K562 (cell line): ENCODE measurements around the gene GINS1. TPM values are rescaled to one million over a fixed set of nuclear protein-coding genes. Genes with fewer than 3 reads are reported as not detected.

Experiments
- ATAC-seq: fragments of 200-7000 bp; cut with Tn5 transposase; 3 replicates; pipeline ENCODE4 v1.9.1; 2020; ENCODE audit warnings: moderate library complexity
- BruUV-seq: library from RNA; stranded (reverse); fragments of 400-500 nt; replicated peaks from 2 replicates; lab custom pipeline; 2021; lab: Mats Ljungman, UMichigan
- CTCF ChIA-PET: fragments of 300-600 bp; formaldehyde crosslinking; extraction: SDS; loops from one replicate; lab custom pipeline; 2021; ENCODE audit warnings: low intra/inter-chr PET ratio; lab: Yijun Ruan, JAX
- POLR2A ChIA-PET: fragments of 300-600, 350-650 bp; sonication (Branson Sonifier 250); formaldehyde crosslinking; extraction: SDS; loops from one replicate; lab custom pipeline; 2021; ENCODE audit warnings: antibody characterized with exemption, inconsistent platforms; lab: Yijun Ruan, JAX
- DNase-seq, 4 experiments: peaks; one replicate each; pipeline versions ENCODE4 v3.0.0 to v3.0.0-alpha.2; 2011 to 2018; ENCODE audit warnings: low spot score in 3 of 4, mixed read lengths in 3 of 4; ENCODE audit errors: extremely low read depth in 1 of 4
- FAIRE-seq: peaks from 2 replicates; lab custom pipeline; 2011; peaks lifted over from hg19 to GRCh38; lab: Jason Lieb, UNC
- H2AFZ ChIP-seq: 2 replicates; pipeline ENCODE4 v1.6.0; 2011; ENCODE audit warnings: low read depth, low read length, control low read depth, inconsistent platforms
- H3K27ac ChIP-seq: fragments of 200-600 bp; 3 replicates; pipeline ENCODE4 v1.8.0; 2011; ENCODE audit warnings: low read depth, mild to moderate bottlenecking, control low read depth, inconsistent platforms, low read length, moderate library complexity, mixed read lengths; ENCODE audit errors: extremely low read depth
- H3K27me3 ChIP-seq, 2 experiments: fragments of 300-600 bp in 1 of 2; 2 replicates in 1 of 2; 3 replicates in 1 of 2; pipeline versions ENCODE4 v1.6.0 to v1.8.0; 2011; ENCODE audit warnings: inconsistent platforms in 2 of 2, low read length in 2 of 2, mild to moderate bottlenecking in 1 of 2, mixed read lengths in 1 of 2, moderate library complexity in 1 of 2; ENCODE audit not compliant: control insufficient read depth in 2 of 2, insufficient read depth in 2 of 2
- H3K36me3 ChIP-seq: fragments of 300-600 bp; 3 replicates; pipeline ENCODE4 v1.8.0; 2011; ENCODE audit warnings: mild to moderate bottlenecking, low read length, inconsistent platforms; ENCODE audit not compliant: control insufficient read depth, insufficient read depth
- H3K4me1 ChIP-seq, 2 experiments: fragments of 200-600 bp in 1 of 2; replicated peaks in 1 of 2; 2 replicates in 1 of 2; 3 replicates in 1 of 2; pipeline versions ENCODE4 v1.5.1 to v1.8.0; 2011; ENCODE audit warnings: inconsistent platforms in 2 of 2, low read length in 2 of 2, mild to moderate bottlenecking in 1 of 2, mixed read lengths in 1 of 2, moderate library complexity in 1 of 2; ENCODE audit not compliant: control insufficient read depth in 2 of 2, insufficient read depth in 2 of 2
- H3K4me2 ChIP-seq: 2 replicates; pipeline ENCODE4 v1.6.1; 2011; ENCODE audit warnings: low read length, control low read depth, inconsistent platforms, mixed read lengths; ENCODE audit not compliant: insufficient read depth
- H3K4me3 ChIP-seq: fragments of 200-600 bp; sonication (generic), shearing (Covaris generic); 2 replicates; pipeline ENCODE4 v1.5.1; 2016; ENCODE audit warnings: control low read depth, inconsistent platforms
- H3K79me2 ChIP-seq: fragments of 200-600 bp; 3 replicates; pipeline ENCODE4 v1.8.0; 2011; ENCODE audit warnings: low read length, inconsistent platforms; ENCODE audit not compliant: control insufficient read depth, insufficient read depth
- H3K9ac ChIP-seq, 2 experiments: 2 replicates each; pipeline versions ENCODE4 v1.6.0 to v1.6.1; 2011; ENCODE audit warnings: low read depth in 2 of 2, low read length in 2 of 2, control low read depth in 1 of 2, inconsistent platforms in 1 of 2, mild to moderate bottlenecking in 1 of 2, mixed read lengths in 1 of 2; ENCODE audit not compliant: insufficient read depth in 1 of 2
- H3K9me1 ChIP-seq: one replicate; pipeline ENCODE4 v1.6.0; 2011; ENCODE audit warnings: inconsistent platforms, mild to moderate bottlenecking, low read length, moderate library complexity; ENCODE audit not compliant: control insufficient read depth, insufficient read depth
- H3K9me3 ChIP-seq: replicated peaks from 2 replicates; pipeline ENCODE4 v1.5.1; 2011; ENCODE audit warnings: low read depth, low read length, inconsistent platforms; ENCODE audit not compliant: control insufficient read depth, insufficient read depth
- H4K20me1 ChIP-seq: replicated peaks from 2 replicates; pipeline ENCODE4 v1.6.1; 2011; ENCODE audit warnings: low read length, inconsistent platforms, mixed read lengths; ENCODE audit not compliant: control insufficient read depth, insufficient read depth
- CREBBP ChIP-seq: IDR thresholded peaks from one replicate; pipeline ENCODE4 v1.6.1; 2012; ENCODE audit warnings: low read depth, mild to moderate bottlenecking, control low read depth, inconsistent platforms, low read length
- FOXM1 ChIP-seq, 2 experiments: fragments of 450-650 bp in 1 of 2; sonication (generic) in 1 of 2; formaldehyde crosslinking in 1 of 2; IDR thresholded peaks; 2 replicates each; pipeline versions ENCODE4 v1.6.1 to v1.9.0; 2017 to 2022; ENCODE audit warnings: low read depth in 2 of 2, mild to moderate bottlenecking in 2 of 2, missing genetic modification reagents in 1 of 2, moderate library complexity in 1 of 2
- JUNB ChIP-seq: fragments of 450-650 bp; formaldehyde crosslinking; conservative IDR thresholded peaks from 2 replicates; pipeline ENCODE4 v1.4.0; 2020; ENCODE audit warnings: mild to moderate bottlenecking
- NBN ChIP-seq: fragments of 450-650 bp; IDR thresholded peaks from 2 replicates; pipeline ENCODE4 v1.6.1; 2016; ENCODE audit warnings: low read depth, mild to moderate bottlenecking
- SMARCE1 ChIP-seq: fragments of 450-650 bp; IDR thresholded peaks from 2 replicates; pipeline ENCODE4 v1.7.1; 2016; ENCODE audit warnings: mild to moderate bottlenecking
- SMC3 ChIP-seq: conservative IDR thresholded peaks from 2 replicates; pipeline ENCODE4 v1.6.1; 2011; ENCODE audit warnings: low read depth, low read length, improper control_type of control experiment; ENCODE audit not compliant: insufficient read depth
- TGIF2 ChIP-seq: sonication (generic); formaldehyde crosslinking; IDR thresholded peaks from 2 replicates; pipeline ENCODE4 v1.8.1; 2022; ENCODE audit warnings: mild to moderate bottlenecking, missing genetic modification reagents, moderate library complexity
- ZFP91 ChIP-seq: sonication (generic); formaldehyde crosslinking; IDR thresholded peaks from 2 replicates; pipeline ENCODE4 v1.8.0; 2022; ENCODE audit warnings: mild to moderate bottlenecking, missing genetic modification reagents
- WGBS: fragments of 100-300 bp; shearing (Covaris generic); methylation state at CpG from one replicate; pipeline ENCODE4 v1.1.6; 2016; ENCODE audit warnings: low coverage, mixed read lengths; ENCODE audit not compliant: insufficient coverage; ENCODE audit errors: missing lambda C conversion rate; 5-methylcytosine and 5-hydroxymethylcytosine counted together
- in situ Hi-C: fragments of 300-500 bp; cut with MboI; formaldehyde crosslinking; loops from 4 replicates; pipeline ENCODE4 v1.15.0; 2018; ENCODE audit warnings: inconsistent platforms, mixed read lengths
- intact Hi-C: fragments of 100-400 bp; cut with micrococcal nuclease; formaldehyde crosslinking; loops from 2 replicates; pipeline ENCODE4 v1.14.2; 2022
- polyA plus RNA-seq, 8 experiments: library from polyadenylated mRNA; depleted of rRNA in 4 of 8; stranded (reverse) in 5 of 8; unstranded in 3 of 8; fragments of >200 nt; fragmentation: Nextera tagmentation in 2 of 8; fragmentation: Illumina TruSeq in 1 of 8; extraction: Ambion mirVana in 2 of 8; extraction: Trizol in 1 of 8; gene quantifications; 2 replicates each; pipeline versions ENCODE4 v1.2.1 to v1.2.3, GENCODE V29; 2011 to 2014; ENCODE audit warnings: inconsistent platforms in 1 of 8, missing spikeins in 1 of 8
- total RNA-seq, 7 experiments: library from RNA; depleted of rRNA in 6 of 7; stranded (reverse); fragments of >200 nt in 6 of 7; fragmentation: Illumina TruSeq in 2 of 7; extraction: Trizol in 2 of 7; gene quantifications; 2 replicates each; pipeline versions ENCODE4 v1.2.1 to v1.2.3, GENCODE V29; 2011 to 2021; ENCODE audit warnings: low replicate concordance in 1 of 7
- TF ChIP-seq, protein P1 (sequence below): sonication (generic); formaldehyde crosslinking; IDR thresholded peaks from 2 replicates; pipeline ENCODE4 v1.8.1; 2023; ENCODE audit warnings: mild to moderate bottlenecking, missing genetic modification reagents

The GINS1 gene
- total and polyA plus RNA-seq, 9 of the 15 experiments (the other 6 are each of a cell fraction or from before 2014, with no cell fraction given): 13.1 to 31.8 (median 24.1) TPM

DNA sequence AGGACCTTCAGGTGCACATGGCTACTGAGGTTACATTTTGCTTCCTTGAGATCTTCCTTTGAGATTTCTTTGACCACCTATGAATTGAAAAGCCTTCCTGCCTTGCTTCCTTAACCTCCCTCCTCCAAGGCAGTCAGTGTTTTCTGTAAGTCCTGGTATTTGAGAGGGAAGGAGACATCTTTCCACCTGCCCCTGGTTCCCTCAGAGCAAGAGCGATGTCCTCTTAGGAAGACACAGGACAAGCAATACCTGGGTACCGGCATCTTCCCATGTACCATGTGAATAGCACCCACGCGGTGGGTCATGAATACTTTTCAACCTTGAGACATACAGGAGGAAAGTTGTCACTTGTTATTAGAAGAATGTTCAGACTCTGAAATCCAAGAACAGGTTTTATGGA, 37.1 kb downstream of the GINS1 start:
- no TSS peak for BruUV-seq
- in situ Hi-C loops (no loop called here), intact Hi-C loops (no loop called here)
- Histone ChIP-seq H3K27ac (no peak overlapping the region), H3K79me2 (no peaks in the 10 kb centered on the region), H2AFZ (no peak overlapping the region), H3K27me3 (no peaks in the 10 kb centered on the region), H3K4me3 (no peak overlapping the region), H3K4me1 (no peaks in the 10 kb centered on the region), H3K36me3 (peaks cover 48% of the 10 kb centered on the region; the same call in 2 of the 3 replicates), H3K9ac (no peak overlapping the region), H3K9me3 (no peaks in the 10 kb centered on the region), H3K4me2 (no peak overlapping the region), H4K20me1 (no peaks in the 10 kb centered on the region), H3K9me1 (no peaks in the 10 kb centered on the region)
- TF ChIP-seq CREBBP (no peak), FOXM1 (IDR thresholded peaks at IDR 0.05; ENCODE audit: low read depth) (no peak), FOXM1 (CRISPR knock-in tag; IDR thresholded peaks at IDR 0.05; ENCODE audit: low read depth) (no peak), TGIF2 (CRISPR knock-in tag) (no peak), NBN (no peak), ZFP91 (CRISPR knock-in tag) (no peak), JUNB (CRISPR knock-in tag) (no peak), SMARCE1 (no peak), SMC3 (no peak)
- TF ChIP-seq, protein P1, sequence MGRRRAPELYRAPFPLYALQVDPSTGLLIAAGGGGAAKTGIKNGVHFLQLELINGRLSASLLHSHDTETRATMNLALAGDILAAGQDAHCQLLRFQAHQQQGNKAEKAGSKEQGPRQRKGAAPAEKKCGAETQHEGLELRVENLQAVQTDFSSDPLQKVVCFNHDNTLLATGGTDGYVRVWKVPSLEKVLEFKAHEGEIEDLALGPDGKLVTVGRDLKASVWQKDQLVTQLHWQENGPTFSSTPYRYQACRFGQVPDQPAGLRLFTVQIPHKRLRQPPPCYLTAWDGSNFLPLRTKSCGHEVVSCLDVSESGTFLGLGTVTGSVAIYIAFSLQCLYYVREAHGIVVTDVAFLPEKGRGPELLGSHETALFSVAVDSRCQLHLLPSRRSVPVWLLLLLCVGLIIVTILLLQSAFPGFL (CRISPR knock-in tag): no peak
- no peak for FAIRE-seq
- no peak for ATAC-seq
- 100% methylated on average over 4 of the region's 4 CpGs for WGBS
- DNase-seq: no peak
- ChIA-PET CTCF (no interaction called here), POLR2A (no interaction called here)
